SK-N-SH treated with all-trans-retinoic acid at 6 μM for 48 hours (cell line): ENCODE measurements around the gene RAB7A.

Experiments
- ARNTL ChIP-seq: fragments of 450-650 bp; formaldehyde crosslinking; IDR thresholded peaks from 2 replicates; pipeline ENCODE4 v1.5.0; 2020; ENCODE audit warnings: low read depth, mild to moderate bottlenecking, moderate library complexity, borderline replicate concordance
- CSDC2 ChIP-seq: fragments of 250-450 bp; sonication (Bioruptor Pico); IDR thresholded peaks from 2 replicates; pipeline ENCODE4 v1.5.0; 2020; ENCODE audit warnings: mild to moderate bottlenecking, moderate library complexity
- ESRRG ChIP-seq: fragments of 250-450 bp; sonication (Bioruptor Pico); IDR thresholded peaks from 2 replicates; pipeline ENCODE4 v1.6.1; 2021; ENCODE audit warnings: mild to moderate bottlenecking
- GLIS3 ChIP-seq: fragments of 250-450 bp; sonication (Bioruptor Pico); IDR thresholded peaks from 2 replicates; pipeline ENCODE4 v1.5.0; 2020; ENCODE audit warnings: mild to moderate bottlenecking, moderate library complexity
- ISL1 ChIP-seq: fragments of 250-450 bp; sonication (Bioruptor Pico); IDR thresholded peaks from 2 replicates; pipeline ENCODE4 v2.1.2; 2022; ENCODE audit warnings: mild to moderate bottlenecking, moderate library complexity
- RARB ChIP-seq: fragments of 250-450 bp; sonication (Bioruptor Pico); IDR thresholded peaks from 2 replicates; pipeline ENCODE4 v1.8.0; 2021; ENCODE audit warnings: mild to moderate bottlenecking, moderate library complexity
- SNAI2 ChIP-seq: fragments of 250-450 bp; sonication (Bioruptor Pico); IDR thresholded peaks from 2 replicates; pipeline ENCODE4 v1.5.0; 2020; ENCODE audit warnings: mild to moderate bottlenecking, moderate library complexity
- ZC3H10 ChIP-seq: fragments of 250-450 bp; sonication (Bioruptor Pico); IDR thresholded peaks from 2 replicates; pipeline ENCODE4 v1.5.1; 2021; ENCODE audit warnings: mild to moderate bottlenecking, moderate library complexity
- ZNF8 ChIP-seq: fragments of 450-650 bp; formaldehyde crosslinking; IDR thresholded peaks from 2 replicates; pipeline ENCODE4 v1.5.0; 2020; ENCODE audit warnings: mild to moderate bottlenecking, moderate library complexity
- TF ChIP-seq, protein P1 (sequence below): fragments of 250-450 bp; sonication (Bioruptor Pico); IDR thresholded peaks from 2 replicates; pipeline ENCODE4 v1.5.1; 2021; ENCODE audit warnings: mild to moderate bottlenecking, moderate library complexity

DNA sequence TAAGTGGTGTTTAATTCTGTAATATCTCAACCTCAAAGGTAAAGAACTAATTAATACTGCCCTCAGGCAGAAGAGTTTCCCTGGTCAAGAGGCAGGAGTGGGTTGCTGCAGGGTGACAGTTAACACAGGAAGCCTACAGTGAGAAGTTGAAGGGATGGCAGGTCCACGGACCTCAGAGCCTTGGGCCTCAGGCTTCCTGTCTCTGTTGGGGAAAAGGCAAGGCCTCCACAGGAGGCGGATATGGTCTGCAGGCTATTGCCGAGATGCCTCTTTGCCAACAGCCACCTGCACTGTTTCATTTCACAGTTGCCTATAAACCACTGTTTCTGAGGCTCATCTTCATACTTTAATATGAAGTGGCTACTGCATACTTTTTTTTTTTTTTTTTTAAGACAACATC lies 42.0 kb upstream of the RAB7A start:
- no peak for TF ChIP-seq SNAI2 (CRISPR knock-in tag)
- TF ChIP-seq ESRRG, result no peak
- no peak for TF ChIP-seq ZNF8 (CRISPR knock-in tag)
- TF ChIP-seq ISL1 (CRISPR knock-in tag), result no peak
- TF ChIP-seq, protein P1, sequence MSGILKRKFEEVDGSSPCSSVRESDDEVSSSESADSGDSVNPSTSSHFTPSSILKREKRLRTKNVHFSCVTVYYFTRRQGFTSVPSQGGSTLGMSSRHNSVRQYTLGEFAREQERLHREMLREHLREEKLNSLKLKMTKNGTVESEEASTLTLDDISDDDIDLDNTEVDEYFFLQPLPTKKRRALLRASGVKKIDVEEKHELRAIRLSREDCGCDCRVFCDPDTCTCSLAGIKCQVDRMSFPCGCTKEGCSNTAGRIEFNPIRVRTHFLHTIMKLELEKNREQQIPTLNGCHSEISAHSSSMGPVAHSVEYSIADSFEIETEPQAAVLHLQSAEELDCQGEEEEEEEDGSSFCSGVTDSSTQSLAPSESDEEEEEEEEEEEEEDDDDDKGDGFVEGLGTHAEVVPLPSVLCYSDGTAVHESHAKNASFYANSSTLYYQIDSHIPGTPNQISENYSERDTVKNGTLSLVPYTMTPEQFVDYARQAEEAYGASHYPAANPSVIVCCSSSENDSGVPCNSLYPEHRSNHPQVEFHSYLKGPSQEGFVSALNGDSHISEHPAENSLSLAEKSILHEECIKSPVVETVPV (CRISPR knock-in tag), result no peak
- TF ChIP-seq ARNTL, result no peak
- TF ChIP-seq GLIS3 (CRISPR knock-in tag), result no peak
- no peak for TF ChIP-seq ZC3H10 (CRISPR knock-in tag)
- no peak for TF ChIP-seq CSDC2 (CRISPR knock-in tag)
- TF ChIP-seq RARB, result no peak
